CD8-positive, alpha-beta memory T cell (primary cell): ENCODE data around the gene MS4A15. TPM values are rescaled to one million over a fixed set of nuclear protein-coding genes. Genes with fewer than 3 reads are reported as not detected.

Source experiments
- CTCF ChIA-PET: fragments of 350-600 bp; sonication (Branson Sonifier 250); formaldehyde crosslinking; loops from one replicate; lab custom pipeline; 2021; ENCODE audit warnings: antibody characterized with exemption; lab: Charles Lee
- POLR2A ChIA-PET: fragments of 350-600 bp; sonication (Branson Sonifier 250); formaldehyde crosslinking; loops from one replicate; lab custom pipeline; 2021; ENCODE audit warnings: antibody characterized with exemption; lab: Charles Lee
- DNase-seq, 5 donors: peaks; one replicate each; pipeline versions ENCODE4 v3.0.0 to v3.0.0-alpha.2; 2020 to 2022; ENCODE audit warnings: mixed read lengths in 1 of 5
- H3K27ac ChIP-seq: one replicate; pipeline ENCODE4 v1.7.0; 2013; ENCODE audit warnings: low read depth, mild to moderate bottlenecking, low read length, moderate library complexity
- H3K27me3 ChIP-seq: 2 replicates; pipeline ENCODE4 v1.7.0; 2013; ENCODE audit warnings: low read length, mild to moderate bottlenecking; ENCODE audit not compliant: insufficient read depth, poor library complexity, severe bottlenecking
- H3K36me3 ChIP-seq: 2 replicates; pipeline ENCODE4 v1.7.0; 2013; ENCODE audit warnings: mild to moderate bottlenecking, low read length, moderate library complexity; ENCODE audit not compliant: insufficient read depth
- H3K4me1 ChIP-seq: 2 replicates; pipeline ENCODE4 v1.7.0; 2013; ENCODE audit warnings: mild to moderate bottlenecking, low read length, moderate library complexity; ENCODE audit not compliant: insufficient read depth
- H3K4me3 ChIP-seq: 2 replicates; pipeline ENCODE4 v1.7.0; 2013; ENCODE audit warnings: mild to moderate bottlenecking, low read length
- H3K9me3 ChIP-seq: 2 replicates; pipeline ENCODE4 v1.7.0; 2013; ENCODE audit warnings: mild to moderate bottlenecking, low read length
- H3K27ac Mint-ChIP-seq, 8 donors: one replicate each; pipeline ENCODE4 v1.8.0; 2020 to 2021; ENCODE audit warnings: mixed read lengths in 8 of 8, mild to moderate bottlenecking in 6 of 8, inconsistent platforms in 3 of 8, moderate library complexity in 3 of 8
- H3K27me3 Mint-ChIP-seq, 2 donors: one replicate each; pipeline ENCODE4 v1.8.0; 2020 to 2021; ENCODE audit warnings: mixed read lengths in 2 of 2, mild to moderate bottlenecking in 1 of 2, moderate library complexity in 1 of 2
- H3K36me3 Mint-ChIP-seq, 3 donors: one replicate each; pipeline ENCODE4 v1.8.0; 2020 to 2021; ENCODE audit warnings: mixed read lengths in 3 of 3, inconsistent platforms in 1 of 3, mild to moderate bottlenecking in 1 of 3
- H3K4me1 Mint-ChIP-seq, 3 donors: one replicate each; pipeline ENCODE4 v1.8.0; 2020 to 2021; ENCODE audit warnings: mixed read lengths in 3 of 3, inconsistent platforms in 1 of 3, mild to moderate bottlenecking in 1 of 3
- H3K4me3 Mint-ChIP-seq, 7 donors: one replicate each; pipeline ENCODE4 v1.8.0; 2020 to 2021; ENCODE audit warnings: mixed read lengths in 7 of 7, mild to moderate bottlenecking in 6 of 7, moderate library complexity in 4 of 7, inconsistent platforms in 2 of 7
- H3K9me3 Mint-ChIP-seq, 5 donors: one replicate each; pipeline ENCODE4 v1.8.0; 2020 to 2022; ENCODE audit warnings: mixed read lengths in 5 of 5, mild to moderate bottlenecking in 3 of 5, moderate library complexity in 2 of 5, inconsistent platforms in 1 of 5
- polyA plus RNA-seq: library from polyadenylated mRNA; unstranded; fragments of 300-500 nt; fragmentation: Illumina TruSeq; gene quantifications from one replicate; pipeline ENCODE4 v1.2.3, GENCODE V29; 2021
- total RNA-seq, 2 experiments: library from RNA; stranded (reverse); gene quantifications; one replicate each; pipeline ENCODE4 v1.2.3, GENCODE V29; 2021

MS4A15 gene
- total and polyA plus RNA-seq, 3 experiments from 2014 or later: not detected

- no peak for DNase-seq
- Histone ChIP-seq H3K27ac (no peak overlapping the region), H3K4me3 (no peak overlapping the region), H3K36me3 (no peaks in the 10 kb centered on the region), H3K4me1 (no peaks in the 10 kb centered on the region), H3K9me3 (no peaks in the 10 kb centered on the region), H3K27me3 (no peaks in the 10 kb centered on the region)
- Mint-ChIP-seq H3K4me1 (no peaks in the 10 kb centered on the region), H3K27me3 (peaks cover 0 to 7% of the 10 kb centered on the region in 2 donors), H3K9me3 (no peaks in the 10 kb centered on the region), H3K27ac (no peak overlapping the region), H3K36me3 (no peaks in the 10 kb centered on the region), H3K4me3 (no peak overlapping the region)
- ChIA-PET CTCF (no interaction called here), POLR2A (no interaction called here)
Observed at GRCh38 chr11:60781286-60781980, 24.8 kb downstream of the MS4A15 start.

GRCh38 chr11:60781981-60782316 is 25.3 kb downstream of the MS4A15 start:
- H3K9me3 ChIP-seq: no peaks in the 10 kb centered on the region
- ChIA-PET POLR2A (no interaction called here), CTCF (no interaction called here)
- peaks cover 0 to 8% of the 10 kb centered on the region in 2 donors for H3K27me3 Mint-ChIP-seq
- H3K27ac Mint-ChIP-seq: no peak overlapping the region
- H3K4me1 ChIP-seq: no peaks in the 10 kb centered on the region
- no peaks in the 10 kb centered on the region for H3K36me3 Mint-ChIP-seq
- H3K4me3 Mint-ChIP-seq: no peak overlapping the region
- no peaks in the 10 kb centered on the region for H3K9me3 Mint-ChIP-seq
- H3K27ac ChIP-seq: no peak overlapping the region
- no peak for DNase-seq
- no peak overlapping the region for H3K4me3 ChIP-seq
- H3K27me3 ChIP-seq: no peaks in the 10 kb centered on the region
- no peaks in the 10 kb centered on the region for H3K4me1 Mint-ChIP-seq
- H3K36me3 ChIP-seq: no peaks in the 10 kb centered on the region

GRCh38 chr11:60782393-60783140 is 25.9 kb downstream of the MS4A15 start:
- H3K36me3 ChIP-seq: no peaks in the 10 kb centered on the region
- H3K27ac Mint-ChIP-seq: no peak overlapping the region
- H3K27me3 Mint-ChIP-seq: peaks cover 0 to 8% of the 10 kb centered on the region in 2 donors
- H3K9me3 Mint-ChIP-seq: no peaks in the 10 kb centered on the region
- H3K4me1 ChIP-seq: no peaks in the 10 kb centered on the region
- no peak overlapping the region for H3K4me3 ChIP-seq
- H3K4me3 Mint-ChIP-seq: no peak overlapping the region
- no peaks in the 10 kb centered on the region for H3K27me3 ChIP-seq
- H3K36me3 Mint-ChIP-seq: no peaks in the 10 kb centered on the region
- no peaks in the 10 kb centered on the region for H3K4me1 Mint-ChIP-seq
- ChIA-PET POLR2A (no interaction called here), CTCF (no interaction called here)
- DNase-seq: no peak
- no peak overlapping the region for H3K27ac ChIP-seq
- no peaks in the 10 kb centered on the region for H3K9me3 ChIP-seq

- no peaks in the 10 kb centered on the region for H3K36me3 Mint-ChIP-seq
- H3K27me3 Mint-ChIP-seq: peaks cover 0 to 8% of the 10 kb centered on the region in 2 donors
- H3K4me1 ChIP-seq: no peaks in the 10 kb centered on the region
- no peaks in the 10 kb centered on the region for H3K27me3 ChIP-seq
- H3K36me3 ChIP-seq: no peaks in the 10 kb centered on the region
- H3K9me3 ChIP-seq: no peaks in the 10 kb centered on the region
- H3K27ac ChIP-seq: no peak overlapping the region
- no peak overlapping the region for H3K4me3 ChIP-seq
- CTCF ChIA-PET: interaction anchor here (3.9 kb wide), 1 partner anchor 7 kb away, joined by 18 read pairs; no protein-coding TSS in a partner anchor
- H3K4me1 Mint-ChIP-seq: no peaks in the 10 kb centered on the region
- peak overlapping the region in 1 of 8 donors; percentile 55 for H3K27ac Mint-ChIP-seq
- no peak for DNase-seq
- H3K4me3 Mint-ChIP-seq: no peak overlapping the region
- H3K9me3 Mint-ChIP-seq: no peaks in the 10 kb centered on the region
- POLR2A ChIA-PET: no interaction called here
Observed at GRCh38 chr11:60783141-60783484, 26.4 kb downstream of the MS4A15 start.

GRCh38 chr11:60783911-60784310 is 27.2 kb downstream of the MS4A15 start:
- Histone ChIP-seq H3K4me1 (no peaks in the 10 kb centered on the region), H3K4me3 (no peak overlapping the region), H3K36me3 (no peaks in the 10 kb centered on the region), H3K27ac (no peak overlapping the region), H3K9me3 (no peaks in the 10 kb centered on the region), H3K27me3 (no peaks in the 10 kb centered on the region)
- no peaks in the 10 kb centered on the region for H3K9me3 Mint-ChIP-seq
- DNase-seq: no peak
- no peak overlapping the region for H3K27ac Mint-ChIP-seq
- no peak overlapping the region for H3K4me3 Mint-ChIP-seq
- H3K36me3 Mint-ChIP-seq: no peaks in the 10 kb centered on the region
- ChIA-PET POLR2A (no interaction called here), CTCF (interaction anchor here (3.9 kb wide), 1 partner anchor 8 kb away, joined by 18 read pairs; no protein-coding TSS in a partner anchor)
- H3K4me1 Mint-ChIP-seq: no peaks in the 10 kb centered on the region
- H3K27me3 Mint-ChIP-seq: peaks cover 0 to 8% of the 10 kb centered on the region in 2 donors

- Mint-ChIP-seq H3K27me3 (peaks cover 0 to 8% of the 10 kb centered on the region in 2 donors), H3K4me1 (no peaks in the 10 kb centered on the region), H3K27ac (peak within 1 kb of the TSS in 1 of 8 donors; percentile 61), H3K36me3 (no peaks in the 10 kb centered on the region), H3K4me3 (no peak within 1 kb of the TSS), H3K9me3 (no peaks in the 10 kb centered on the region)
- Histone ChIP-seq H3K4me3 (no peak within 1 kb of the TSS), H3K9me3 (no peaks in the 10 kb centered on the region), H3K27me3 (no peaks in the 10 kb centered on the region), H3K36me3 (no peaks in the 10 kb centered on the region), H3K27ac (no peak within 1 kb of the TSS), H3K4me1 (no peaks in the 10 kb centered on the region)
- CTCF ChIA-PET: interaction anchor here (3.9 kb wide), 1 partner anchor 9 kb away, joined by 18 read pairs; no protein-coding TSS in a partner anchor
- POLR2A ChIA-PET: no interaction called here
- DNase-seq: no peak
Observed at GRCh38 chr11:60785136-60785535, 28.5 kb downstream of the MS4A15 start, which contains the start of gene MS4A10. Gene MS4A10 (plus strand): TSS chr11:60785333. CDS start chr11:60790336, 5,003 bp downstream.

GRCh38 chr11:60785806-60786361 is 29.2 kb downstream of the MS4A15 start:
- Histone ChIP-seq H3K4me3 (no peak overlapping the region), H3K4me1 (no peaks in the 10 kb centered on the region), H3K27ac (no peak overlapping the region), H3K9me3 (no peaks in the 10 kb centered on the region), H3K36me3 (no peaks in the 10 kb centered on the region), H3K27me3 (no peaks in the 10 kb centered on the region)
- Mint-ChIP-seq H3K4me3 (no peak overlapping the region), H3K36me3 (no peaks in the 10 kb centered on the region), H3K9me3 (no peaks in the 10 kb centered on the region), H3K4me1 (no peaks in the 10 kb centered on the region), H3K27ac (peak overlapping the region in 1 of 8 donors; percentile 61), H3K27me3 (peaks cover 0 to 8% of the 10 kb centered on the region in 2 donors)
- DNase-seq: no peak
- CTCF ChIA-PET: interaction anchor here (3.9 kb wide), 1 partner anchor 10 kb away, joined by 18 read pairs; no protein-coding TSS in a partner anchor
- POLR2A ChIA-PET: no interaction called here
